Right cardiac atrium (tissue), 5 donors: ENCODE measurements around the gene LCN10. TPM values are rescaled to one million over a fixed set of nuclear protein-coding genes. Genes with fewer than 3 reads are reported as not detected.

ENCODE experiments used
- ATAC-seq, 2 donors: fragments of 200-7000 bp; cut with Tn5 transposase; one replicate each; pipeline versions ENCODE4 v1.8.0 to v1.9.1; 2020; ENCODE audit warnings: moderate library complexity in 2 of 2, mild to moderate bottlenecking in 1 of 2
- DNase-seq, 3 donors: peaks; one replicate each; pipeline ENCODE4 v3.0.0-alpha.2; 2020
- H3K27ac ChIP-seq: one replicate; pipeline ENCODE4 v1.5.1; 2013; ENCODE audit warnings: mild to moderate bottlenecking, low read length, control low read depth, moderate library complexity
- H3K27me3 ChIP-seq: one replicate; pipeline ENCODE4 v1.6.1; 2013; ENCODE audit not compliant: control insufficient read depth, insufficient read depth
- H3K4me1 ChIP-seq: one replicate; pipeline ENCODE4 v1.6.1; 2013; ENCODE audit warnings: low read length; ENCODE audit not compliant: control insufficient read depth, insufficient read depth
- H3K4me3 ChIP-seq: one replicate; pipeline ENCODE4 v1.5.1; 2013; ENCODE audit warnings: low read length, control low read depth
- H3K9me3 ChIP-seq: one replicate; pipeline ENCODE4 v1.6.1; 2013; ENCODE audit warnings: low read length; ENCODE audit not compliant: control insufficient read depth
- WGBS: extraction: QIAGEN DNeasy Blood & Tissue Kit; methylation state at CpG from one replicate; pipeline ENCODE4 v1.1.7; 2013; 5-methylcytosine and 5-hydroxymethylcytosine counted together
- intact Hi-C, 4 donors: fragments of 100-400 bp; cut with DNase I; formaldehyde crosslinking; loops; one replicate each; pipeline versions ENCODE4 v1.11.0 to v1.14.0; 2022 to 2023
- polyA plus RNA-seq: library from polyadenylated mRNA; stranded (reverse); fragments of 200-250 nt; gene quantifications from one replicate; pipeline ENCODE4 v1.2.3, GENCODE V29; 2013
- total RNA-seq, 4 donors: library from RNA; stranded (reverse); fragmentation: NEBNext Ultra II Directional; extraction: Animal tissue kit (Norgen Biotek cat#: 25700); gene quantifications; one replicate each; pipeline ENCODE4 v1.2.1, GENCODE V29; 2021
- donor health status: healthy with polysubstance abuse.
- donor health status: DM: no; HTN: yes; CAD: no.
- donor health status: DM: no; HTN: no; CAD: no.
- donor health status: DM: no; HTN: yes; CAD: no; lungs with severe emphysema.
- donor health status: DM: yes; HTN: yes; CAD: no.

Gene LCN10
- total and polyA plus RNA-seq, 5 donors = 4.5 to 14.7 (median 8.7) TPM

DNA sequence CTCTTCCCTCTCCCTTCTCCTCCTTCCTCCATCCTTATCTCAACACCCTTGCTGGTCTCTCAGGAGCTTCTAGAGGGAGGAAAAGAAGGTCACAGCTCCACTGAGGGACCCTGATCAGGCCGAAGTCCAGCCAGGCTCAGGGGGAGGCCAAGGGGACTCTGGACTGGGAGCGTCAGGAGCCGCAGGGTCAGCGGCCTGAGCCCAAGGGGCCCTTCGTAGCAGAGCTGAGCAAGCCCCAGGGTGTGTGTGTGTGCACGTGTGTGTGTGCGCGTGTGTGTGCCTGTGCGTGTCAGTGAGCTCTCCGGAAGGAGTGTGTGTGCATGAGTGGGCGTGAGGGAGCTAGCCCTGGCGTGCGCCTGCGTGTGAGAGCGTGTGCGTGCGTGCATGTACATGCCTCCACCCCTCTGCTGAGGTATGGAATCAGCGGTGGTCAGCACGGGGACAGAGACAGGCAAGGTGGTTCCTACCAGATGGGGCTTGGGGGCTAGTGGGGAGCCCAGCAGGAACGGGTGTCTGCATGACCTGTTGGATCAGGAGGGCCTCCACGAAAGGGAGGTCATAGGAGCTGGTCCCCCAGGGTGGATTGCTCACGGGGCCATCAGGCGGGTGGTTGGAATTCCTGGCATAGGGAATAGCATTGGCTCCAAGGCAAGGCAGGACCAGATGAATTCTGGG lies 45.5 kb downstream of the LCN10 start:
- H3K4me1 ChIP-seq = no peaks in the 10 kb centered on the region
- intact Hi-C loops = no loop called here
- no peak overlapping the region for H3K27ac ChIP-seq
- H3K9me3 ChIP-seq = no peaks in the 10 kb centered on the region
- ATAC-seq (no peak), DNase-seq (peak; percentile 24 to 48 (median 44))
- no peaks in the 10 kb centered on the region for H3K27me3 ChIP-seq
- 58% methylated on average over 23 of the region's 23 CpGs for WGBS
- no peak overlapping the region for H3K4me3 ChIP-seq

DNA sequence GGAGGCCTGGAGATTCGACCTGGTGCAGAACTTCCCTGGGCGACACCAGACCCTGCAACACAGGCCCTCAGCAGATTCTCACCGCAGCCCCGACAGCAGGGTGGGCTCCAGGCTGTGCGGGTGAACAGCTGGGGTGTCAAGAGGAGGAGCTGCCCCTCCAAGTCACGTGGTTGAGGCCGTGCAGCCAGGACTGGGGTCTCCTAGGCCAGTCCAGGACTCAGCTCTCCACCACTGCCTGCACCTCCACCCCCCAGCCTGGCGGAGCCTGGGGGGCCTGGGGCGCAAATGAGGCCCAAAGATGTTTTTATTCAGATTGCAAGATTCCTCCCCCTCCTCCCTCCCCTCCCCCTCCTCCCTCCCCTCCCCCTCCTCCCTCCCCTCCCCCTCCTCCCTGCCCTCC lies 46.2 kb downstream of the LCN10 start:
- no peak for ATAC-seq
- peak in 1 of 3 donors; percentile 56 for DNase-seq
- Histone ChIP-seq H3K4me1 (no peaks in the 10 kb centered on the region), H3K27ac (no peak overlapping the region), H3K9me3 (no peaks in the 10 kb centered on the region), H3K4me3 (no peak overlapping the region), H3K27me3 (no peaks in the 10 kb centered on the region)
- WGBS = 76% methylated on average over 9 of the region's 9 CpGs
- intact Hi-C loops = no loop called here

DNA sequence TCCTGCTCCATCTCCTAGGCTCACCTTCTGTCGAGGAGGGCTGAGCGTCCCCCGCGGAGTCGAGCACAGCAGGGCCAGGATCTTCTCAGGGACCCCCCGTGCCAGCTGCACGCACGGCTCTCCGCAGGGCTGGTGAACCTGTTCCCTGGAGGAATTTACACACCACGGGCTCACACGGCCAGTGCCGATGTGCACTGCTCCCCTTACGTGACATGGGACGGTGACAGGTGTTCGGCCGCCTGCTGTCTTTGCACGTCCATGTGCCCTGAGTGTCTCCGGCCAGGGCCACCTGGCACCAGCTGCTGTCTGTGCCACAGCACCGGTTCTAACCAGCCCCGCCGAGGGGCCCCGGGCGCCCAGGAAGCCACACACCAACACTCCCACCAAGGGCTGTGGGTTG lies 46.8 kb downstream of the LCN10 start:
- peak in 2 of 3 donors; percentile 55 to 58 for DNase-seq
- H3K4me1 ChIP-seq = no peaks in the 10 kb centered on the region
- H3K27me3 ChIP-seq = no peaks in the 10 kb centered on the region
- no peak overlapping the region for H3K4me3 ChIP-seq
- no peak for ATAC-seq
- WGBS = 87% methylated on average over 23 of the region's 23 CpGs
- H3K9me3 ChIP-seq = no peaks in the 10 kb centered on the region
- H3K27ac ChIP-seq = no peak overlapping the region
- intact Hi-C loops = no loop called here

- WGBS = 76% methylated on average over 10 of the region's 10 CpGs
Measured at GRCh38 chr9:136695435-136695895, 47.3 kb downstream of the LCN10 start.

DNA sequence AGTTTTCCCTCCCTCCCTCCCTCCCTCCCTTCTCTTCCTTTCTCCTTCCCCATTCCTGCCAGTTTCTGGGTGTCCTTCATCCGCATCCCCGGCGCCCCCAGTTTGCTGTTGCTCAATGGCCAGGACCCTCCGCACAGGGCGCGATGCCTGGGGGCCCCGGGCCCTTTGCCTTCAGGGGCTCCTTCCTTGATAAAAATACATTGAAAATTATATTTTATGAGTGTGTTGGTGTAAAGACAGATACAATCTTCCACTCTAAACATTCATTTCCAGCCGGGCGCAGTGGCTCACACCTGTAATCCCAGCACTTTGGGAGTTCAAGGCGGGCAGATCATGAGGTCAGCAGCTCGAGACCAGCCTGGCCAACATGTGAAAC lies 47.9 kb downstream of the LCN10 start:
- no peak for ATAC-seq
- no peak overlapping the region for H3K27ac ChIP-seq
- WGBS = 93% methylated on average over 11 of the region's 11 CpGs
- intact Hi-C loops = loop anchor here in 1 of 4 donors (5.0 kb wide), 2 partner anchors 48 to 208 kb away; no protein-coding TSS in a partner anchor
- DNase-seq = no peak
- no peaks in the 10 kb centered on the region for H3K9me3 ChIP-seq
- H3K27me3 ChIP-seq = no peaks in the 10 kb centered on the region
- H3K4me1 ChIP-seq = no peaks in the 10 kb centered on the region
- no peak overlapping the region for H3K4me3 ChIP-seq

More at GRCh38 chr9:136695435-136695895, 47.3 kb downstream of the LCN10 start:
- Histone ChIP-seq H3K27ac (no peak overlapping the region), H3K9me3 (no peaks in the 10 kb centered on the region), H3K4me1 (no peaks in the 10 kb centered on the region), H3K27me3 (no peaks in the 10 kb centered on the region), H3K4me3 (no peak overlapping the region)
- DNase-seq (peak in 2 of 3 donors; percentile 52 to 63), ATAC-seq (no peak)
- intact Hi-C loops = no loop called here

GRCh38 chr9:136694163-136694871 lies 48.4 kb downstream of the LCN10 start:
- intact Hi-C loops = loop anchor here in 1 of 4 donors (5.0 kb wide), 2 partner anchors 47 to 207 kb away; no protein-coding TSS in a partner anchor
- peak; percentile 49 to 61 for ATAC-seq

DNA sequence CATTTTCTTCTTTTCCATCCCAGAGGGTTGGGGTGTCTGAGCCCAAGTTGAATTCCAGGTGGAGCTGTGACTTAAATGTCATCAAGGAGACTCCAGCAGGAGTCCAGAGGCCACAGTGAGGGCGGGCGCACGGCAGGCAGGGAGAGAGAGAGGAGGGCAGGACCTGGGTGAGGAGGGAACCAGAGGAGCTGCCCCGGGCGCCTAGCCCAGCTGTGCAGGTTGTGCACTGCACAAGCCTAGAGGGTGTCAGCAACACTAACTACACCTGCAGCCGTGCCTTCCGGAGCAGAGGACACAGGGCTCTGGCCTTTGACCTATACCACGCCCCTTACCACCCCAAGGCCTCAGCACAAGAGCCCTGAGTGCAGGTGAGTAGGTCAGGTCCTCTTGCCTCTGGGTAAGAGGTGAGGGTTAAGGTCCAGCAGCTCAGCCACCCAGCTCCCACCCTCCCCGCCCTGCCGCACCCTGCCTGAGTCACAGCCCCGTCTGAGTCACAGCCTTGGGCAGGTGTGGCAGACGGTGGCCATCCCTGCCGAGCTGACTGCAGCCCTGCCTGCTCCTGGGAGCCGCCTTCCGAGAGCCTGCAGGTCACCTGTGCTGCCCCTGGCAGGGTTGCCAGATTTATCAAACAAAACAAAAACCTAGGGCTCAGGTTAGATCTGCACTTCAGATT lies 49.1 kb downstream of the LCN10 start:
- Histone ChIP-seq H3K4me1 (no peaks in the 10 kb centered on the region), H3K4me3 (no peak overlapping the region), H3K9me3 (no peaks in the 10 kb centered on the region), H3K27me3 (no peaks in the 10 kb centered on the region), H3K27ac (no peak overlapping the region)
- WGBS = 78% methylated on average over 15 of the region's 15 CpGs
- intact Hi-C loops = loop anchor here in 1 of 4 donors (5.0 kb wide), 2 partner anchors 46 to 206 kb away; no protein-coding TSS in a partner anchor
- DNase-seq = no peak
- peak in 1 of 2 donors; percentile 15 for ATAC-seq

More at GRCh38 chr9:136694163-136694871, 48.4 kb downstream of the LCN10 start:
- DNase-seq = peak; percentile 69 to 89 (median 85)
- Histone ChIP-seq H3K27me3 (no peaks in the 10 kb centered on the region), H3K27ac (no peak overlapping the region), H3K4me1 (no peaks in the 10 kb centered on the region), H3K9me3 (no peaks in the 10 kb centered on the region), H3K4me3 (no peak overlapping the region)
- WGBS = 47% methylated on average over 32 of the region's 32 CpGs

DNA sequence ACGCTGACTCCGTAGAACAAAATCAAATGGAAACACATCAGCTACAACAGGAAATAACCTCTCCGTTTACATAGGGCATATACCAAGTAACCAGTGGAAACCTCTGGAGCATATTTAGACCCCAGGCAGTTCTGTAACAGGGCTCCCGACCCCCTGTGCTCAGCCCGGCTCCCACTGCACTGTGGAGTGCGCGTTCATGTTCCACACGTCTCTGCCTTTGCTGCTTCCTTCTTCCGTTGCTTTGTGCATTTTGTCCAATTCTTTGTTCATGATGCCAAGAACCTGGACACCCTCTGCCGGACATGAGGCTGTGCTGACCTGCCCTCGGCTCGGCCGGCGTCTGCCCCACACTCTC lies 49.6 kb downstream of the LCN10 start:
- no peak overlapping the region for H3K27ac ChIP-seq
- H3K4me1 ChIP-seq = no peaks in the 10 kb centered on the region
- DNase-seq (no peak), ATAC-seq (no peak)
- H3K9me3 ChIP-seq = no peaks in the 10 kb centered on the region
- WGBS = 68% methylated on average over 14 of the region's 14 CpGs
- no peaks in the 10 kb centered on the region for H3K27me3 ChIP-seq
- intact Hi-C loops = loop anchor here in 1 of 4 donors (5.0 kb wide), 2 partner anchors 46 to 206 kb away; no protein-coding TSS in a partner anchor
- no peak overlapping the region for H3K4me3 ChIP-seq

DNA sequence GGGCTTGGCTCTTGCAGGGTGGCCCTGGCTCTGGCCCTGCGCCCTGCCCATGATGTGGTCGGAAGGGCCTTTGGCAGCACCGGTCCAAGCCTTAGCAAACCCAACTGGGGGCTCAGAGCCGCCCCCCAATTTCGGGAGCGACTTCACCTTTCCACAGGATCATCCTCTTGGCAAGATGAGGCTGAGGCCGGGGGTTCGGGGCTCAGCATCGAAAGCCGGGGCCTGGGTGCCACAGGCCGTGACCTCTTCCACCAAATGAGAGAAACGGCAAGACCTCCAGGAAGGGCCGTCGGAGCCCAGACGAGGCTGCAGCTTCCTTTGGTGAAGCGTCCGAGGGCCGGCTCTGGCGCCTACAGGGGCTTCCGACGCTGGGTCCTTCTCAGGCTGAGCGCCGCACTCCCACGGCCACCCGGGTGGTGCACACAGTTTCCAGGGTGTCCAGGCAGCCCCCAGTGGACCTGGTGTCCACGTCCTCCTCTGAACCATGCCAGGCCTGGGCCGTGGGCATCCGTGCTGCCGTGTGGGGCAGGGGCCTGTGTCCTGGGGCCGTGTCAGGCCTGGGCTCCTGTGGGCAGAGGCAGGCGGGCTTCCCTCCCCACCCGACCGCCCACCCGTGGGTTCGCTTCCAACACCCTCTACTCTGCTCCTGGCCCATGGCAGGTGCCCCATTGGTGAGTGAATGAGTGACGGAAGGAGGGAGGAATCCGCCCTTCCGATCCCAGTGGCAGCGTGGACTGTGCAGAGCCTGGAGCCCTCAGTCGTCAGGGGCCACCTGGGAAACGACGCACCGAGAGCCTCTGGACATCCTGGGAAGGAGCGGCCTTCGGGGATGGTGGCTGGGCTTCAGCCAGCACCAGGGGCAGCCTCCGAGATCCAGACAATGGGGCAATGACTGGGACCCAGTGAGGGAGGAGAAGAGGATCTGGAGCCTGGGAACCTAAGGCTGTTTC lies 50.3 kb downstream of the LCN10 start:
- Histone ChIP-seq H3K9me3 (no peaks in the 10 kb centered on the region), H3K27me3 (no peaks in the 10 kb centered on the region), H3K4me1 (no peaks in the 10 kb centered on the region), H3K4me3 (no peak overlapping the region), H3K27ac (no peak overlapping the region)
- DNase-seq (peak in 2 of 3 donors; percentile 53 to 56), ATAC-seq (no peak)
- WGBS = 86% methylated on average over 46 of the region's 46 CpGs
- intact Hi-C loops = loop anchor here in 1 of 4 donors (5.0 kb wide), 2 partner anchors 45 to 205 kb away; no protein-coding TSS in a partner anchor
